GM13976 (cell line): Measurements from ENCODE around the gene F12.

Experiments used
- DNase-seq: peaks from one replicate; pipeline ENCODE4 v3.0.0; 2012; ENCODE audit warnings: low spot score
- in situ Hi-C: fragments of 300-500 bp; cut with MboI; formaldehyde crosslinking; loops from one replicate; pipeline ENCODE4 v1.12.0; 2022; ENCODE audit warnings: low sequenced_read_pairs, mixed read lengths, inconsistent platforms; ENCODE audit not compliant: unreplicated experiment
- TF ChIP-seq, protein P1 (sequence below): IDR thresholded peaks from 2 replicates; pipeline ENCODE4 v1.5.1; 2012; ENCODE audit warnings: borderline replicate concordance, mild to moderate bottlenecking; ENCODE audit not compliant: insufficient read depth; ENCODE audit errors: extremely low read depth, missing control alignments, control extremely low read depth

F12 gene

DNA sequence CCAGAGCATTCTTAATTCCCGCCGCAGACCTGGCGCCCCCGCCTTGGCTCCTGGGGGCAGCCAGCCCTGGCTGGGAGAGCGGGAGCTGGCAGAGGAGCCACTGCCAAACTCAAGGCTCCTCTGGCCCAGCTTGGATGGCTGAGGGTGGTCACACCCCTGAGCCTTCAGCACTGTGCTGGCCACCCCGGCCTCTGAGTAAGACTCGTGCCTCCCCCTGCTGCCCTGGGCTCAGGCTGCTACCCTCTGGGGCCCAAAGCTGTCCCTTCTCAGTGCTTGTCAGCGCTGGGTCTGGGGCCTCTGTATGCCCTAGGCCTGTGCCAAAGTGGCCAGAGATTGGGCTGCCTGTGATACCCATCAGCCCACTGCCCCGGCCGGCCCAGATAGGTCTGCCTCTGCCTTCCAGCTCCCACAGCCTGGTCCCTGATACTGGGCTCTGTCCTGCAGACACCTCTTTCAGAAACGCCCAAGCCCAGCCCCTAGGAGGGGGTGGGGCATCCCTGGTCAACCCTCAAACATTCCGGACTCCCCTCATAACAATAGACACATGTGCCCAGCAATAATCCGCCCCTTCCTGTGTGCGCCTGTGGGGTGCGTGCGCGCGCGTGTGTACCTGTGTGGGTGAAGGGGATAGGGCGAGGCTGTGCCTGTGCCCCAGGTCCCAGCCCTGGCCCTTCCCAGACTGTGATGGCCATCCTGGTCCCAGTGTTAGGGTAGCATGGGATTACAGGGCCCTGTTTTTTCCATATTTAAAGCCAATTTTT is 32.9 kb upstream of the F12 start:
- in situ Hi-C loops = no loop called here
- TF ChIP-seq, protein P1, sequence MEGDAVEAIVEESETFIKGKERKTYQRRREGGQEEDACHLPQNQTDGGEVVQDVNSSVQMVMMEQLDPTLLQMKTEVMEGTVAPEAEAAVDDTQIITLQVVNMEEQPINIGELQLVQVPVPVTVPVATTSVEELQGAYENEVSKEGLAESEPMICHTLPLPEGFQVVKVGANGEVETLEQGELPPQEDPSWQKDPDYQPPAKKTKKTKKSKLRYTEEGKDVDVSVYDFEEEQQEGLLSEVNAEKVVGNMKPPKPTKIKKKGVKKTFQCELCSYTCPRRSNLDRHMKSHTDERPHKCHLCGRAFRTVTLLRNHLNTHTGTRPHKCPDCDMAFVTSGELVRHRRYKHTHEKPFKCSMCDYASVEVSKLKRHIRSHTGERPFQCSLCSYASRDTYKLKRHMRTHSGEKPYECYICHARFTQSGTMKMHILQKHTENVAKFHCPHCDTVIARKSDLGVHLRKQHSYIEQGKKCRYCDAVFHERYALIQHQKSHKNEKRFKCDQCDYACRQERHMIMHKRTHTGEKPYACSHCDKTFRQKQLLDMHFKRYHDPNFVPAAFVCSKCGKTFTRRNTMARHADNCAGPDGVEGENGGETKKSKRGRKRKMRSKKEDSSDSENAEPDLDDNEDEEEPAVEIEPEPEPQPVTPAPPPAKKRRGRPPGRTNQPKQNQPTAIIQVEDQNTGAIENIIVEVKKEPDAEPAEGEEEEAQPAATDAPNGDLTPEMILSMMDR = no peak
- no peak for DNase-seq

DNA sequence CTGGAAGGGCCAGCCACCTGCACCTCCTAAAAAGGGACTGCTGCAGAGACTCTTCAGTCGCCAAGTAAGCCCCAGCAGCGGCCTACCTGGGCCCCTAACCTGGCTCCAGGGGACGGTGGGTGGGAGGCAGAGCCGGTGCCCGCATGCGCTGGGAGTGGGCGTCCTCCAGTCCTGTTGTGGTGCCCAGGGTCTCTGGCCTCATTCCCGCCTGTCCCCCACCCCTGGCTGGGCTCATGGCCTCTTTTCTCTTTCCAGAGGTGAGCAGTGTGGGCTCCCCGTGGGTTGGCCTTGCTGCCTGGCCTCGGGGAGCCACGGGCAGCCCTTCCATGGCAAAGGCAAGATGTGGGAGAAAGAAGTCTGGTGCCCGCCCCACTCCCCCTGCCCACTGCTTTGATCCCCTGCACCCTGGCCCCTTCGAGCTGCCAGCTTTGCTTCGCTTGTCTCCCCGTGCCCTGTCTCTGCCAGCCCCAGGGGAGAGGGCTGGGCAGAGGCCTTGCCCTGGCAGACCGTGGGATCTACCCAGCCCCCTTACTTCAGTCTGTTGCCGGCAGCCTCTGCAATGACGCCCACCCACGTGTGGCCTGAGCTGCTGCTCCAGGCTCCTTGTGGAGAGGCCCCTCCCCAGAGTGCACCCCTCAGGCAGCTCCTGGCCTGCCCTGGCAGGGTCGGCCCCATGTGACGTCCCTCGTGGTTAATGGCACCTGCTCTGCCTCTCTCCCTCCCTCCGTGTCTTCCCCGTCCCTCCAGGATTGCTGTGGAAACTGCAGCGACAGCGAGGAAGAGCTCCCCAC is 31.8 kb upstream of the F12 start:
- no peak for DNase-seq
- in situ Hi-C loops = no loop called here
- TF ChIP-seq, protein P1 = no peak

DNA sequence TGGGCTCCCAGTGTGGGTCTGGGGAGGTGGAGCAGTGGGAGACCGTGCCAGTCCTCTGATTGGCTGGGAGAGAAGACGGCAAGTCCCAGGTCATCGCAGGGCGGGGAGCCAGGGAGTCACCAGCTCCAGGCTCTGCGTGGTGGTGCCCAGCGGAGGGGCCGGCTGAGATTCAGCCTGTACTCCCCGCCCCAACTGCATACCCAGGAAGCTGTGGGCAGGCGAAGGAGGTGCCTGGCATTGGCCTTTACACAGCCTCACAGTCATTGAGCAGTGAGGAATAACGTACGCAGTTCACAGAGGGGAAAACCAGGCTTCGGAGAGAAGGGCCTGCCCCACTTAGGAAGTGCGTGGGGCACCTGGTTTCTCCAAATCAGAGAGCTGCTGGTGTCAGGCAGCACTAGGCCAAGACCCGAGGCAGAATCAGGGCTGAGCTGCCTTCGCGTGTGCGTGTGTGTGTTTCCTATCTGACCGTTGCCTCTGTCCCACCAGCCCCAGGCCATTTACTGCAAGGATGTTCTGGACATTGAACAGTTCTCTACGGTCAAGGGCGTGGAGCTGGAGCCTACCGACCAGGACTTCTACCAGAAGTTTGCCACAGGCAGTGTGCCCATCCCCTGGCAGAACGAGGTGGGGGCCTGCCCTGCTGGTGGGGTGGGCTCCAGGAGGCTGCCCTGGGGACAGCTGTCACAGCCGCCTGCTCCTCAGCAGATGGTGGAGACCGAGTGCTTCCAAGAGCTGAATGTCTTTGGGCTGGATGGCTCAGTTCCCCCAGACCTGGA is 31.0 kb upstream of the F12 start:
- no peak for DNase-seq
- TF ChIP-seq, protein P1 = no peak
- in situ Hi-C loops = no loop called here

GRCh38 chr5:177439518-177440053 is 30.2 kb upstream of the F12 start:
- TF ChIP-seq, protein P1 = no peak
- in situ Hi-C loops = no loop called here
- no peak for DNase-seq

- TF ChIP-seq, protein P1 = no peak
- no peak for DNase-seq
- in situ Hi-C loops = no loop called here
Observed at GRCh38 chr5:177438468-177438867, 29.1 kb upstream of the F12 start.

GRCh38 chr5:177437623-177438022 is 28.3 kb upstream of the F12 start:
- in situ Hi-C loops = no loop called here
- TF ChIP-seq, protein P1 = no peak
- DNase-seq = no peak
